GM23338 (cell line): ENCODE results near the gene CELSR1. TPM values are rescaled to one million over a fixed set of nuclear protein-coding genes. Genes with fewer than 3 reads are reported as not detected.

Experiments used
- ATAC-seq: fragments of 200-7000 bp; cut with Tn5 transposase; 3 replicates; pipeline ENCODE4 v1.9.1; 2020
- DNase-seq: peaks from one replicate; pipeline ENCODE4 v3.0.0-alpha.2; 2015; ENCODE audit warnings: low spot score
- H2AFZ ChIP-seq: fragments of 200-600 bp; sonication (generic); 2 replicates; pipeline ENCODE4 v1.8.0; 2016; ENCODE audit warnings: antibody characterized with exemption, mild to moderate bottlenecking, moderate library complexity
- H3F3A ChIP-seq: fragments of 200-600 bp; sonication (generic); replicated peaks from 2 replicates; pipeline ENCODE4 v1.8.0; 2017; ENCODE audit warnings: antibody characterized with exemption, mixed run types, low read depth
- H3K27ac ChIP-seq: fragments of 200-600 bp; sonication (generic); 2 replicates; pipeline ENCODE4 v1.6.1; 2016; ENCODE audit warnings: low read depth
- H3K27me3 ChIP-seq: fragments of 200-600 bp; sonication (generic); 2 replicates; pipeline ENCODE4 v1.8.0; 2016; ENCODE audit warnings: mild to moderate bottlenecking, mixed run types, moderate library complexity; ENCODE audit not compliant: insufficient read depth
- H3K36me3 ChIP-seq: fragments of 200-600 bp; sonication (generic); 2 replicates; pipeline ENCODE4 v1.8.0; 2016; ENCODE audit warnings: mild to moderate bottlenecking; ENCODE audit not compliant: insufficient read depth
- H3K4me1 ChIP-seq: fragments of 200-600 bp; sonication (generic); 2 replicates; pipeline ENCODE4 v1.8.0; 2016; ENCODE audit warnings: mild to moderate bottlenecking, moderate library complexity; ENCODE audit not compliant: insufficient read depth
- H3K4me2 ChIP-seq: fragments of 200-600 bp; sonication (generic); 2 replicates; pipeline ENCODE4 v1.7.1; 2017; ENCODE audit warnings: mixed run types
- H3K4me3 ChIP-seq: fragments of 200-600 bp; sonication (generic); 2 replicates; pipeline ENCODE4 v1.6.1; 2016; ENCODE audit warnings: mixed run types
- H3K79me2 ChIP-seq: fragments of 200-600 bp; sonication (generic); replicated peaks from 2 replicates; pipeline ENCODE4 v1.8.0; 2017; ENCODE audit warnings: mild to moderate bottlenecking; ENCODE audit not compliant: insufficient read depth
- H3K9me2 ChIP-seq: fragments of 200-600 bp; sonication (generic); 2 replicates; pipeline ENCODE4 v1.8.0; 2017; ENCODE audit not compliant: insufficient read depth
- H4K20me1 ChIP-seq: fragments of 200-600 bp; sonication (generic); replicated peaks from 2 replicates; pipeline ENCODE4 v1.8.0; 2017; ENCODE audit warnings: mild to moderate bottlenecking; ENCODE audit not compliant: insufficient read depth
- H3K27ac Mint-ChIP-seq: 2 replicates; pipeline ENCODE4 v1.8.0; 2020; ENCODE audit warnings: inconsistent platforms, mild to moderate bottlenecking, moderate library complexity, mixed read lengths
- H3K27me3 Mint-ChIP-seq: 3 replicates; pipeline ENCODE4 v1.8.0; 2022; ENCODE audit warnings: low read depth, mild to moderate bottlenecking, moderate library complexity, mixed read lengths, inconsistent platforms; ENCODE audit not compliant: insufficient read depth, poor library complexity
- H3K36me3 Mint-ChIP-seq: 3 replicates; pipeline ENCODE4 v1.8.0; 2021; ENCODE audit warnings: low read depth, mild to moderate bottlenecking, inconsistent platforms, moderate library complexity, mixed read lengths
- H3K4me1 Mint-ChIP-seq: 3 replicates; pipeline ENCODE4 v1.8.0; 2020; ENCODE audit warnings: mild to moderate bottlenecking, inconsistent platforms, mixed read lengths
- H3K4me3 Mint-ChIP-seq: 3 replicates; pipeline ENCODE4 v1.8.0; 2021; ENCODE audit warnings: moderate library complexity, mild to moderate bottlenecking, inconsistent platforms, mixed read lengths
- H3K9me3 Mint-ChIP-seq: 3 replicates; pipeline ENCODE4 v1.8.0; 2020; ENCODE audit warnings: moderate library complexity, mild to moderate bottlenecking, inconsistent platforms, mixed read lengths
- CREB1 ChIP-seq: fragments of 250-450 bp; sonication (Bioruptor Pico); IDR thresholded peaks from 2 replicates; pipeline ENCODE4 v1.5.0; 2020; ENCODE audit warnings: low read depth, mild to moderate bottlenecking, moderate library complexity
- EZH2 ChIP-seq: fragments of 200-600 bp; sonication (generic); IDR thresholded peaks from one replicate; pipeline ENCODE4 v1.8.0; 2017; ENCODE audit warnings: antibody characterized with exemption, mild to moderate bottlenecking, low read depth; ENCODE audit not compliant: unreplicated experiment
- EZH2phosphoT487 ChIP-seq: fragments of 200-600 bp; sonication (generic); IDR thresholded peaks from one replicate; pipeline ENCODE4 v1.8.1; 2018; ENCODE audit warnings: antibody characterized with exemption; ENCODE audit not compliant: unreplicated experiment
- JUNB ChIP-seq: IDR thresholded peaks from one replicate; pipeline ENCODE4 v1.6.1; 2016; ENCODE audit warnings: antibody characterized with exemption; ENCODE audit not compliant: unreplicated experiment
- NANOG ChIP-seq: IDR thresholded peaks from 2 replicates; pipeline ENCODE4 v1.6.1; 2016; ENCODE audit warnings: antibody characterized with exemption, borderline replicate concordance
- POLR2AphosphoS5 ChIP-seq: IDR thresholded peaks from 2 replicates; pipeline ENCODE4 v1.6.1; 2016; ENCODE audit warnings: antibody characterized with exemption, low read depth
- STAT1 ChIP-seq: IDR thresholded peaks from one replicate; pipeline ENCODE4 v1.6.1; 2016; ENCODE audit warnings: antibody characterized with exemption; ENCODE audit not compliant: unreplicated experiment
- ZNF114 ChIP-seq: fragments of 250-450 bp; sonication (Bioruptor Pico); IDR thresholded peaks from 2 replicates; pipeline ENCODE4 v1.5.0; 2020; ENCODE audit warnings: mild to moderate bottlenecking, moderate library complexity
- polyA plus RNA-seq: library from polyadenylated mRNA; unstranded; fragments of >200 nt; fragmentation: Nextera tagmentation; extraction: Ambion mirVana; gene quantifications from 2 replicates; pipeline ENCODE4 v1.2.1, GENCODE V29; 2016
- total RNA-seq: library from RNA; depleted of rRNA; stranded (reverse); fragments of >200 nt; shearing (Covaris generic); gene quantifications from 2 replicates; pipeline ENCODE4 v1.2.3, GENCODE V29; 2014
- TF ChIP-seq, protein P1 (sequence below): fragments of 250-450 bp; sonication (Bioruptor Pico); IDR thresholded peaks from 2 replicates; pipeline ENCODE4 v1.5.0; 2020; ENCODE audit warnings: mild to moderate bottlenecking, moderate library complexity
- TF ChIP-seq, protein P2 (sequence below): IDR thresholded peaks from one replicate; pipeline ENCODE4 v1.6.1; 2018; ENCODE audit warnings: antibody characterized with exemption; ENCODE audit not compliant: unreplicated experiment

The CELSR1 gene
- total and polyA plus RNA-seq, 2 experiments from 2014 or later, result 4.8 to 20.4 TPM

DNA sequence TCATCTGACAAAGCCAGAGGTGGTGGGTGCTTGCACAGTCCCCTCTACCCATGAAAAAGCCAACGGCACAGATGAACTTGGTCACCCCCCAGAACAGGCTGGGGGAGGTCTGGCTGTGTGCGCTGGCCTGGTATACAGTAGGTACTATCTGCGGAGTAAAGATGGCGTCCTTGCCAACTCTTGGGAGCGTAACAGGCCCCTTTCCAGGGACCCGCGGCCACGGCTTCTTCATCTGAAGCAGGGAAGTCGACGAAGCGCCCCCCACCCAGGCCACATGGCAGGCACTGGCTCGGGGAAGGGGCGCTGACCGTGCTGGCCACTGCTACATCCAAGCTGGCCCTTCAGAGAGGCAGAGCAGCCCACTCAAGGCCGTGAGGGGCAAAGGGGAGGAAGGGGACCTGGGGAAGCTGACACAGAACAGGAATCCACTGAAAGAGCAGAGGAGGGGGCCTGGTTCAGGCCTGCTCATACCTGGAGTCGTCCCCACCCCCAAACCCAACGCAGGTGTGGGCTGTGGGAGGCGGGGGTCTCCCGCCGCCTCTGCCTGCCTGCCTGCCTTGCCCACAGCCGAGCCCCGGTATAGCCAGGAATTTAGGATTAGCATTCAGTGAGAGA is 75.7 kb downstream of the CELSR1 start:
- Histone ChIP-seq H3K4me1 (no peaks in the 10 kb centered on the region), H3K27ac (no peak overlapping the region), H3K79me2 (no peaks in the 10 kb centered on the region), H3K4me2 (no peak overlapping the region), H3K9me2 (no peaks in the 10 kb centered on the region), H4K20me1 (no peaks in the 10 kb centered on the region), H3K27me3 (no peaks in the 10 kb centered on the region), H3K4me3 (no peak overlapping the region), H3K36me3 (no peaks in the 10 kb centered on the region), H2AFZ (no peak overlapping the region), H3F3A (no peaks in the 10 kb centered on the region)
- Mint-ChIP-seq H3K9me3 (no peaks in the 10 kb centered on the region), H3K27ac (0 out of 2 replicates have a peak overlapping the region, but pooled peaks have one; percentile 74), H3K36me3 (0 out of 3 replicates have a peak, but pooled peaks cover 3% of the 10 kb centered on the region), H3K4me1 (peaks cover 9% of the 10 kb centered on the region; the same call in 2 of the 3 replicates), H3K27me3 (peaks cover 11% of the 10 kb centered on the region), H3K4me3 (no peak overlapping the region)
- ATAC-seq (no peak), DNase-seq (no peak)
- TF ChIP-seq EZH2 (no peak), NANOG (no peak)

DNA sequence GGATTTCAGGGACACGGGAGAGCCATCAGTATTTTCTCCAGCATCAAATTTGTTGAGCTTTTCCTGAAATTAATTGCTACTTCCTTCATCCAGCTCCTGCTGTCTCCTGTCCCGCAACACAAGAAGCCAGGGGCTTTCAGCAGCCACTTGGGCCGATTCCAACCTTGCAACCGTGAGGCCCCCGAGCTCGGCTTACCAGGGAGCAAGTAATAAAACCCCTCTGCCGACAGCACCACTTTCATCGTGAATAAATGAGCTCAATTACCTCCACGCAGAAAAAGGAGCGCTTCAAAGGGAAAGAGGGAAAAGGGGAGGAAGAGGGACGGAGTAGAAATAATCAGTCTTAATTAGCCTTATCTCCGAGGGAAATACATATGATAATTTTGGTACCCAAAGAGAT is 76.6 kb downstream of the CELSR1 start:
- no peak overlapping the region for H3K27ac Mint-ChIP-seq
- Histone ChIP-seq H3K79me2 (no peaks in the 10 kb centered on the region), H2AFZ (no peak overlapping the region), H3K9me2 (no peaks in the 10 kb centered on the region), H4K20me1 (no peaks in the 10 kb centered on the region), H3K4me3 (no peak overlapping the region), H3F3A (no peaks in the 10 kb centered on the region), H3K36me3 (no peaks in the 10 kb centered on the region), H3K4me2 (no peak overlapping the region), H3K27me3 (no peaks in the 10 kb centered on the region), H3K4me1 (no peaks in the 10 kb centered on the region), H3K27ac (no peak overlapping the region)
- H3K4me1 Mint-ChIP-seq, result peaks cover 9% of the 10 kb centered on the region; the same call in 2 of the 3 replicates
- TF ChIP-seq, protein P1, sequence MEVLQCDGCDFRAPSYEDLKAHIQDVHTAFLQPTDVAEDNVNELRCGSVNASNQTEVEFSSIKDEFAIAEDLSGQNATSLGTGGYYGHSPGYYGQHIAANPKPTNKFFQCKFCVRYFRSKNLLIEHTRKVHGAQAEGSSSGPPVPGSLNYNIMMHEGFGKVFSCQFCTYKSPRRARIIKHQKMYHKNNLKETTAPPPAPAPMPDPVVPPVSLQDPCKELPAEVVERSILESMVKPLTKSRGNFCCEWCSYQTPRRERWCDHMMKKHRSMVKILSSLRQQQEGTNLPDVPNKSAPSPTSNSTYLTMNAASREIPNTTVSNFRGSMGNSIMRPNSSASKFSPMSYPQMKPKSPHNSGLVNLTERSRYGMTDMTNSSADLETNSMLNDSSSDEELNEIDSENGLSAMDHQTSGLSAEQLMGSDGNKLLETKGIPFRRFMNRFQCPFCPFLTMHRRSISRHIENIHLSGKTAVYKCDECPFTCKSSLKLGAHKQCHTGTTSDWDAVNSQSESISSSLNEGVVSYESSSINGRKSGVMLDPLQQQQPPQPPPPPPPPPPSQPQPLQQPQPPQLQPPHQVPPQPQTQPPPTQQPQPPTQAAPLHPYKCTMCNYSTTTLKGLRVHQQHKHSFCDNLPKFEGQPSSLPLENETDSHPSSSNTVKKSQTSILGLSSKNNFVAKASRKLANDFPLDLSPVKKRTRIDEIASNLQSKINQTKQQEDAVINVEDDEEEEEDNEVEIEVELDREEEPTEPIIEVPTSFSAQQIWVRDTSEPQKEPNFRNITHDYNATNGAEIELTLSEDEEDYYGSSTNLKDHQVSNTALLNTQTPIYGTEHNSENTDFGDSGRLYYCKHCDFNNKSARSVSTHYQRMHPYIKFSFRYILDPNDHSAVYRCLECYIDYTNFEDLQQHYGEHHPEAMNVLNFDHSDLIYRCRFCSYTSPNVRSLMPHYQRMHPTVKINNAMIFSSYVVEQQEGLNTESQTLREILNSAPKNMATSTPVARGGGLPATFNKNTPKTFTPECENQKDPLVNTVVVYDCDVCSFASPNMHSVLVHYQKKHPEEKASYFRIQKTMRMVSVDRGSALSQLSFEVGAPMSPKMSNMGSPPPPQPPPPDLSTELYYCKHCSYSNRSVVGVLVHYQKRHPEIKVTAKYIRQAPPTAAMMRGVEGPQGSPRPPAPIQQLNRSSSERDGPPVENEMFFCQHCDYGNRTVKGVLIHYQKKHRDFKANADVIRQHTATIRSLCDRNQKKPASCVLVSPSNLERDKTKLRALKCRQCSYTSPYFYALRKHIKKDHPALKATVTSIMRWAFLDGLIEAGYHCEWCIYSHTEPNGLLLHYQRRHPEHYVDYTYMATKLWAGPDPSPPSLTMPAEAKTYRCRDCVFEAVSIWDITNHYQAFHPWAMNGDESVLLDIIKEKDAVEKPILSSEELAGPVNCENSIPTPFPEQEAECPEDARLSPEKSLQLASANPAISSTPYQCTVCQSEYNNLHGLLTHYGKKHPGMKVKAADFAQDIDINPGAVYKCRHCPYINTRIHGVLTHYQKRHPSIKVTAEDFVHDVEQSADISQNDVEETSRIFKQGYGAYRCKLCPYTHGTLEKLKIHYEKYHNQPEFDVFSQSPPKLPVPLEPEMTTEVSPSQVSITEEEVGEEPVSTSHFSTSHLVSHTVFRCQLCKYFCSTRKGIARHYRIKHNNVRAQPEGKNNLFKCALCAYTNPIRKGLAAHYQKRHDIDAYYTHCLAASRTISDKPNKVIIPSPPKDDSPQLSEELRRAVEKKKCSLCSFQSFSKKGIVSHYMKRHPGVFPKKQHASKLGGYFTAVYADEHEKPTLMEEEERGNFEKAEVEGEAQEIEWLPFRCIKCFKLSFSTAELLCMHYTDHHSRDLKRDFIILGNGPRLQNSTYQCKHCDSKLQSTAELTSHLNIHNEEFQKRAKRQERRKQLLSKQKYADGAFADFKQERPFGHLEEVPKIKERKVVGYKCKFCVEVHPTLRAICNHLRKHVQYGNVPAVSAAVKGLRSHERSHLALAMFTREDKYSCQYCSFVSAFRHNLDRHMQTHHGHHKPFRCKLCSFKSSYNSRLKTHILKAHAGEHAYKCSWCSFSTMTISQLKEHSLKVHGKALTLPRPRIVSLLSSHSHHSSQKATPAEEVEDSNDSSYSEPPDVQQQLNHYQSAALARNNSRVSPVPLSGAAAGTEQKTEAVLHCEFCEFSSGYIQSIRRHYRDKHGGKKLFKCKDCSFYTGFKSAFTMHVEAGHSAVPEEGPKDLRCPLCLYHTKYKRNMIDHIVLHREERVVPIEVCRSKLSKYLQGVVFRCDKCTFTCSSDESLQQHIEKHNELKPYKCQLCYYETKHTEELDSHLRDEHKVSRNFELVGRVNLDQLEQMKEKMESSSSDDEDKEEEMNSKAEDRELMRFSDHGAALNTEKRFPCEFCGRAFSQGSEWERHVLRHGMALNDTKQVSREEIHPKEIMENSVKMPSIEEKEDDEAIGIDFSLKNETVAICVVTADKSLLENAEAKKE (CRISPR knock-in tag), result no peak
- no peak for TF ChIP-seq STAT1
- no peak for TF ChIP-seq JUNB
- no peak for TF ChIP-seq NANOG
- TF ChIP-seq POLR2AphosphoS5, result no peak
- no peak for TF ChIP-seq EZH2
- no peak for TF ChIP-seq ZNF114 (CRISPR knock-in tag)
- TF ChIP-seq, protein P2, sequence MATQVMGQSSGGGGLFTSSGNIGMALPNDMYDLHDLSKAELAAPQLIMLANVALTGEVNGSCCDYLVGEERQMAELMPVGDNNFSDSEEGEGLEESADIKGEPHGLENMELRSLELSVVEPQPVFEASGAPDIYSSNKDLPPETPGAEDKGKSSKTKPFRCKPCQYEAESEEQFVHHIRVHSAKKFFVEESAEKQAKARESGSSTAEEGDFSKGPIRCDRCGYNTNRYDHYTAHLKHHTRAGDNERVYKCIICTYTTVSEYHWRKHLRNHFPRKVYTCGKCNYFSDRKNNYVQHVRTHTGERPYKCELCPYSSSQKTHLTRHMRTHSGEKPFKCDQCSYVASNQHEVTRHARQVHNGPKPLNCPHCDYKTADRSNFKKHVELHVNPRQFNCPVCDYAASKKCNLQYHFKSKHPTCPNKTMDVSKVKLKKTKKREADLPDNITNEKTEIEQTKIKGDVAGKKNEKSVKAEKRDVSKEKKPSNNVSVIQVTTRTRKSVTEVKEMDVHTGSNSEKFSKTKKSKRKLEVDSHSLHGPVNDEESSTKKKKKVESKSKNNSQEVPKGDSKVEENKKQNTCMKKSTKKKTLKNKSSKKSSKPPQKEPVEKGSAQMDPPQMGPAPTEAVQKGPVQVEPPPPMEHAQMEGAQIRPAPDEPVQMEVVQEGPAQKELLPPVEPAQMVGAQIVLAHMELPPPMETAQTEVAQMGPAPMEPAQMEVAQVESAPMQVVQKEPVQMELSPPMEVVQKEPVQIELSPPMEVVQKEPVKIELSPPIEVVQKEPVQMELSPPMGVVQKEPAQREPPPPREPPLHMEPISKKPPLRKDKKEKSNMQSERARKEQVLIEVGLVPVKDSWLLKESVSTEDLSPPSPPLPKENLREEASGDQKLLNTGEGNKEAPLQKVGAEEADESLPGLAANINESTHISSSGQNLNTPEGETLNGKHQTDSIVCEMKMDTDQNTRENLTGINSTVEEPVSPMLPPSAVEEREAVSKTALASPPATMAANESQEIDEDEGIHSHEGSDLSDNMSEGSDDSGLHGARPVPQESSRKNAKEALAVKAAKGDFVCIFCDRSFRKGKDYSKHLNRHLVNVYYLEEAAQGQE, result no peak
- TF ChIP-seq EZH2phosphoT487, result no peak
- no peak for TF ChIP-seq CREB1 (CRISPR knock-in tag)
- ATAC-seq (no peak), DNase-seq (no peak)
- H3K27me3 Mint-ChIP-seq, result peaks cover 11% of the 10 kb centered on the region
- H3K9me3 Mint-ChIP-seq, result no peaks in the 10 kb centered on the region
- no peak overlapping the region for H3K4me3 Mint-ChIP-seq
- H3K36me3 Mint-ChIP-seq, result 0 out of 3 replicates have a peak, but pooled peaks cover 3% of the 10 kb centered on the region
